NCI-H2081 (cell line): ENCODE results near the gene CHN1.

Experiments
- DNase-seq, 2 experiments: peaks; one replicate each; lab custom pipeline; 2025; lab: John Stamatoyannopoulos, UW

The CHN1 gene

GRCh38 chr2:174870787-174871186 is 134.4 kb downstream of the CHN1 start:
- no peak for DNase-seq

DNA sequence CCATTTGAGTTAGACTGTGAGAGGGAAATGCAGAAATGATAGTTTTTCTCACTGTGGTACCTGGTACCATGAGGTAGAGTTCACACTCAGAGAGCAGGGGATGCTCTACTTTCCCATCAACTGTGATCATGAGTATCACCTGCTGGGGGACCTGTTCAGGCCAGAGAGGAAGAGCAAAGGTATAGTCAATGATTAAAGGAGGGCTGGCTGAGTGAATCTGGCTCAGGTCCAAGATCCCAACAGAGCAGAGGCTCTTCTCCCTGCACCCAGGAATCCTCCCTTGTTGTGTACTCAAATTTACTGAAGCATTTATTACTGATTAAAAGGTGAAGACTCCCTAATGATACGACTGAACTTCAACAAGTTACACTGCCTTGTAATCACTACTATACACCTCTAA is 136.3 kb downstream of the CHN1 start:
- DNase-seq, result no peak

DNA sequence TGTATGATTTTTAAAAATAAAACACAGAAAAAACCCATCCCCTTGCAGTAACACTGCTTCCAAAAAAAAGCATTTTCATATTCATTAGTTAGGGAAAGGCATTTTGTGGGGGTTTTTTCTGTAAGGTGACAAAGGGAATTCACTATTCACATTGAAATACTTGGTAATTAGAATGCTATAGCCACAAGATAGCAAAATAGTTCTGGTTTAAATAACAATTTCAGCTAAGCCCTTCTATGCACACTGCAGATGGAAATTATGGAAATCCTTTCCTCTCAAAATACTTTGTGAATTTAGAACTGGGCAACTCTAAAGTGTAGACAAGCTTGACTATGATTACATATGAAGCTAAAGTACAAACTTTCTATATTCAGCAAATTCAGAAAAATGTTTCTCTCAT is 138.8 kb downstream of the CHN1 start:
- no peak for DNase-seq

GRCh38 chr2:174863183-174863582 is 142.0 kb downstream of the CHN1 start:
- no peak for DNase-seq

GRCh38 chr2:174859563-174860169 is 145.5 kb downstream of the CHN1 start:
- DNase-seq, result no peak

- no peak for DNase-seq
Measured at GRCh38 chr2:174858745-174859144, 146.4 kb downstream of the CHN1 start.

- DNase-seq, result no peak
Measured at GRCh38 chr2:174856447-174856846, 148.7 kb downstream of the CHN1 start.

DNA sequence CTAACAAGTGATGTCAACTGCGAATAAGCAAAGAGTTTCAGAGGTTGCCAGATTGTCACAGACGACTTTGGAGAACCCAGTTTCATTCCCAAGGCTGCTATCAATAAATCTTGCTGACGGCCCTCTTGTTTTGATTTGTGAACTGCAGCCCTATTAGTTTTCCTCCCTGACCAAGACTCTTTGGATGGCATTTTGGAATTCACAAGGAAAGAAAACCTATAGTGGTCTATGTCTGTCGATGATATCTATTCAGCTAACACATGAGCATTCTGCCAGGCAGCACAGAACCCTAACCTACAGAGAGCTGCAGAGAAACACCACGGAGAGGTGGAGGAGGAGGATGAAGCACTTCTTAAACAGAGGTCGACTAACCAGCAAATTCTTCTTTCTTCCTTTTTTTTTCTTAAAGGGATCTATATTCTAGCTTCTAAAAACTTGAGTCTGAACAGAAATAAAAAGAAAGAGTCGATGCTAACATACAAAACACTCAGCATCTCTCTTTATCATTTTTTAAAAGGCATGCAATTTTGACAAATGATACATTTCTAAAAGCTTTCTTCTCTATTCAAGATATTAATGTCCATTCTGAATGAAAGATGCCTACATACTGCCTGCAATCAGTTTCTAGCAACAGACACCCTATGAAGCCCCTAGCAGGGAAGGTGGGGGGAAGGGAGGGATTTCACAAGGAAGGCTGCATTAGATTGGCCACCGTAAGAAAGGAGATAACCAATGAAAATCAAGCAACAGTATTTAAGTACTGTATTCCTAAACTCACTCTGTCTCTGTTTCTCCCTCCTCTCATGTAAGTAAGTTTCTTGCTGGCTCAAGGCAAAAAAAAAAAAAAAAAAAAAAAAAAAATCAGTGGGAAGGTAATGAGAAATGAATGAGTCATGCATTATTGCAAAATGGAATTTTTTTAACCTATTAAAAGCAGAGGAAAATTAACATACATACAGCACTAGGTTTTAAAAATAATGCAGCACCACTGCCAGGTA is 157.9 kb downstream of the CHN1 start:
- no peak for DNase-seq

GRCh38 chr2:174846218-174846617 is 159.0 kb downstream of the CHN1 start:
- DNase-seq, result peak in 1 of 2 experiments; percentile 5

GRCh38 chr2:174844295-174844708 is 160.9 kb downstream of the CHN1 start:
- peak in 1 of 2 experiments; percentile 8 for DNase-seq

DNA sequence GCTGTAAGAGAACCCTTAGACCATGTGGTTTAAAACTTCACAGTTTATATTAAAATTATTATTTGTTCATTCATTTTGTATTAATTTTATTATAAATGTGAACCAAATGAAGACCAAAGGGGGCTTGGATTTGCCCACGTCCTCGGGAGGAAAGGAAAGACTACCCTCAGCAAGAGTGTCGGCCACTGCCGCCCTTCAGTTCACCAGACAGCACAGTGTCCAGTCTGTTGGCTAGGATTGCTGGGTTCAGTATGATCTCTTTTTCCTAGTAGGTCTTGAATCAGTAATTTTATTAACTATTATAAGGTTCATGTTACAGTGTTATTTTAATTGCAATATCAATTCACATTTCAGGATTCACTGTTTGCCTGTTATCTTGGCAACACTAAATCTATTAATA is 162.7 kb downstream of the CHN1 start:
- no peak for DNase-seq

DNA sequence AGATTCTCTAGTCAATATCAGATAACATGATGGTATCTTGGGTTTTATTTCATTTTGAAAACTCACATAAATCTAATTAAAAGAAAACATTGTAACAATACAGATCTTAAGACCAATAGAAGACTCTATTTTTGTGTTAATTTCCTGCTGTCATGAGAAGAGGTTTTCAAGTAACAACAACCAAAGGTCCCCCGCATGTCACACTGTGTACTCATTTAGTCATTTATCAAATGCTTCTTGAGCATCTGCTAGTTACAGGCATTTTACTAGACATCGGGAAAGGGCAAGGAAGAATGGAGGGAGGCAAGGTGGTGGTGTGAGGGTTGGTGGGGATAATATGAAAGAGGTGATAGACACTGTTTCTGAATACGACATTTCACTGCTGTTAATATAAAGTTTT is 163.2 kb downstream of the CHN1 start:
- DNase-seq, result no peak

- no peak for DNase-seq
Measured at GRCh38 chr2:174841350-174841749, 163.8 kb downstream of the CHN1 start.

- no peak for DNase-seq
Measured at GRCh38 chr2:174840436-174840835, 164.7 kb downstream of the CHN1 start.

DNA sequence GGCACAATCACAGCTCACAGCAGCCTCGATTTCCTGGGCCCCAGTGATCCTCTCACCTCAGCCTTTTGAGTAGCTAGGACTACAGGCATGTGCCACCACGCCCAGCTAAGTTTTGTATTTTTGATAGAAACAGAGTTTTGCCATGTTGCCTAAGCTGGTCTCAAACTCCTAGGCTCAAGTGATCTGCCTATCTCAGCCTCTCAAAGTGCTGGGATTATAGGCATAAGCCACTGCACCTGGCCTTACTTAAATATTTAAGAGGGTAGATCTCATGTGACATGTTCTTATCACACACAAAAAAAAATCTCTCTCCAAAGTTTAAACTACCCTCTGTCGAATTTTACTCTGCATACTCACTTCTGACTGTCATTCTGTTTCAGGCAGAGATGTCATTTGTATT is 165.5 kb downstream of the CHN1 start:
- DNase-seq, result no peak

DNA sequence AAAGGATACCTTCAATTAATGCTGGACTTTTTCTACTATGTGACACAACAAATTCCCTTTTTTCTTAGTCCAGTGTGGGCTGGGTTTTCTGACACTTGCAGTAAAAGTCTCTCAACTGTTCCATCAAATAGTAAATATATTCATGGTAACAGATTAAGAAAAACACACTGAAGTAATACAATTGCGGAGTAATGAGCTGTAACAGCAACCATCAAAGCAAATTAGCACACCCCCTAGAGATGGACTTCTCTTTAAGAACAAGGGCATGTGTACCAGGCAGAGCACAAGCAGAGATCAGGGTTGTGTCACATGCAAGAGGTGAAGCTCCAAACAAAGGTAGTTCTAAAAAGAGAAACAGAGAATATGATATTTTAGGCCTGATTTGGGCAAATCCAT is 168.2 kb downstream of the CHN1 start:
- no peak for DNase-seq

DNA sequence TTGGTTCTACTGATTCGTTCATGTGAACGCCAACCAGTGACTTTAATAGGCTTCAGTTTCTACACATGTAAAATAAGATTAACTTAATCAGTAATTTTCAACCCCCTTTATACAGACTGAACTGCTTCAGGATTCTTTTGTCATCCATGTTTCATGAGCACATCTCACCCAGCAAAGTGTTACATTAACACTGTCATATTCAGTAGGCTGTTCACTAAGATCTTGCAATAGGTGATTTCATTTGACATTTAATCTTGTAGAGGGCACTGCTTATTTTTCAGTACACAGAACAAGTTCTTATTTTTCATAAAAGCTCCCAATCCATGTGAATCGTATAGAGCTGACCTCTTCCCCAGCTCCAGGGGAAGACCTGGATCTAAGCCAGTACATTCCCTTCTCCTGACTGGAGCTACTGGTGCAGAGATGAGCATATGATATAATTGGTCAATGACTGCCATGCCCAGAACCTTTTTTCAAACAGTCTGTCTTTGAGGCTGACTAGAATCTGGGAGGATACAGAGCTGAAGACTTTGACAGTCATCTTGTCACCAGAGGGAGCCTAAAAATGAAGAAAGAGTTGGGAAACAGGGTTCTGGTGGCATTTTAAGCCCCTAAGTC is 168.7 kb downstream of the CHN1 start:
- no peak for DNase-seq

- DNase-seq, result no peak
Measured at GRCh38 chr2:174835797-174836255, 169.4 kb downstream of the CHN1 start.

DNA sequence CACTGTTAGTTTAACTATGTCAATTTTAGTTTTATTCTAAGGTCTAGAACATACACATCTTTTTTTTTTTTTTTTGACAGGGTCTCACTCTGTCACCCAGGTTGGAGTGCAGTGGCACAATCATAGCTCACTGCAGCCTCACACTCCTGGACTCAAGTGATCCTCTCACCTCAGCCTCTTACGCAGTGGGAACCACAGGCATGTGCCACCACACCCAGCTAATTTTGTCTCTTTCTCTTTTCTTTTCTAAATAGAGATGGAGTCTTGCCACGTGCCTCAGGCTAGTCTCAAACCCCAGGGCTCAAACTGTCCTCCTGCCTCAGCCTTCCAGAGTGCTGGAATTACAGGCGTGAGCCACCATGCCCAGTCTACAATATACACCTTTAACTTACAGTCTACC is 171.4 kb downstream of the CHN1 start:
- no peak for DNase-seq

GRCh38 chr2:174830561-174830960 is 174.6 kb downstream of the CHN1 start:
- no peak for DNase-seq

DNA sequence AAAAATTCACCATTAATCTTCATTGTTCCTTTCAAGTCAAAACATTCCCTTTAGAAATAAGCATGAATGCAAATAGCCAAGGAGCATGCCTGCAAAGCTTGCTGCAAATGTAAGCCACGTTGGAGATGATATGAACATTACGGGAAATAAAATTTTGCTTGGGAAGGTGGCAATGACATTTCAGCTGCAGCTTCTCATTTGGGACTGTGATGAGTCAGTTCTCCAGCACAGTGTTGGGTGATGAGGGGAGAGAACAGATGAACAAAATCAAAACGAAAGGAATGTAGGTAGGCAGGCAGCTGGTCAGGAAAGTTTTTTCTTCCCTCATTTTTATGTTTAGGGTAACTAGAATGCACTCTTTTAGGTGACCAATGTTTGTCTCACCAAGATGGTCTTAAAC is 175.6 kb downstream of the CHN1 start:
- DNase-seq, result no peak
